ENCODE results near the gene RHOJ.

Gene RHOJ

DNA sequence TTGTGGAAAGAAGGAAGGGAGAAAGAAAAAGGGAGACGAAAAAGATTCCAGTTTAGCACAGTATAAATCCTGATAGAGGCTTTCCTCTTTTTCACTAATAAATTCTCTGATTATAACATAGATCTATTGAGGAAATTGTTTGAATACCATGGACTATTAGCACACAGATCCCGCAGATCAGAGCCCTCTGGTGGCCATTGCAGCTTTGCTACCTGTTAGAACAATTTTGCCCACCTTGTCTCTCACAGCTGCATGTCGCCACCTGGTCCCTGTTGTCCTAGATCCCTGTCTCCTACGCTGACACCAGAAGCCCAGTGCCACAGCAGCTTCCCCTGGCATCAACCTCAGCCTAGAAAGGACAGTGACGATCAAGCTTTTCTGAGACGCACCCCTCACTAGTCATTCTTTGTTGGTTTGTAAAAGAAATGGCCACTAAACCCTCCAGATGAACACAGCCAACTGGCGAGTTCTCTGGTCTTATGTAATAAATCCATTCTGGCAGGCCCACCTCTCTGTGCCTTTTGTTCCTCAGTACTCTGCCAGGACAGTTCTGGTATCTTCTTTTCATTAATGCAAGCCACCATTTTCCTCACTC, 104.6 kb downstream of the RHOJ start:
- peak; percentile 46 for DNase-seq
- TF ChIP-seq, protein P1, sequence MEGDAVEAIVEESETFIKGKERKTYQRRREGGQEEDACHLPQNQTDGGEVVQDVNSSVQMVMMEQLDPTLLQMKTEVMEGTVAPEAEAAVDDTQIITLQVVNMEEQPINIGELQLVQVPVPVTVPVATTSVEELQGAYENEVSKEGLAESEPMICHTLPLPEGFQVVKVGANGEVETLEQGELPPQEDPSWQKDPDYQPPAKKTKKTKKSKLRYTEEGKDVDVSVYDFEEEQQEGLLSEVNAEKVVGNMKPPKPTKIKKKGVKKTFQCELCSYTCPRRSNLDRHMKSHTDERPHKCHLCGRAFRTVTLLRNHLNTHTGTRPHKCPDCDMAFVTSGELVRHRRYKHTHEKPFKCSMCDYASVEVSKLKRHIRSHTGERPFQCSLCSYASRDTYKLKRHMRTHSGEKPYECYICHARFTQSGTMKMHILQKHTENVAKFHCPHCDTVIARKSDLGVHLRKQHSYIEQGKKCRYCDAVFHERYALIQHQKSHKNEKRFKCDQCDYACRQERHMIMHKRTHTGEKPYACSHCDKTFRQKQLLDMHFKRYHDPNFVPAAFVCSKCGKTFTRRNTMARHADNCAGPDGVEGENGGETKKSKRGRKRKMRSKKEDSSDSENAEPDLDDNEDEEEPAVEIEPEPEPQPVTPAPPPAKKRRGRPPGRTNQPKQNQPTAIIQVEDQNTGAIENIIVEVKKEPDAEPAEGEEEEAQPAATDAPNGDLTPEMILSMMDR (IDR thresholded peaks at IDR 0.05; ENCODE audit: low read depth, low read length) = peak; percentile 70
- no peaks in the 10 kb centered on the region for H3K9me3 ChIP-seq (ENCODE audit: severe bottlenecking)
- no peaks in the 10 kb centered on the region for H3K27me3 ChIP-seq (ENCODE audit: insufficient read depth, low read depth, severe bottlenecking)
- H3K36me3 ChIP-seq = no peaks in the 10 kb centered on the region
- no peak overlapping the region for H3K4me3 ChIP-seq (ENCODE audit: low read depth, low read length)
- H3K27ac ChIP-seq = no peak overlapping the region

DNA sequence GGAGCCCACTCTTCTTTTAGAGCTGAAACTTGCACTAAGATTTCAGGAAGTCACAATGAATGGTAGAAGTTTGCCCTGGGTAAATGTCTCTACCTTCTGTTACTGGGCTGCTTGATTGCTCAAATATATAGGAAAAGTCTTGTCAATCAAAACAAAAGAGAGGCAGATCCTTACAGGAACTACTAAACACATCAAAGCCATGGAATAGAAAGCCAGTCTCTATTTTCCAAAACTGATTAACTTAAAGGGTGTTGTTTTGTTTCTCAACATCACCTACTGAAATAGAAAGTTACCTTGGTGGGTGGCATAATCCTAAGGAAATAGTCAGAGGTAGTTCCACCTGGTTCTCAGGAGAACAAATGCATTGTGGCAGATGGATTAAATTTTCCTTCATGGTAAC, 114.6 kb downstream of the RHOJ start, which contains the start of gene GPHB5:
GPHB5 (minus strand) TSS at position 101 of the 400 bp plus-strand sequence. CDS start 1,086 bp downstream, outside the sequence.
- H3K9me3 ChIP-seq (ENCODE audit: severe bottlenecking) = no peaks in the 10 kb centered on the region
- H3K27me3 ChIP-seq (ENCODE audit: insufficient read depth, low read depth, severe bottlenecking) = no peaks in the 10 kb centered on the region
- no peaks in the 10 kb centered on the region for H3K36me3 ChIP-seq
- no peak within 1 kb of the TSS for H3K4me3 ChIP-seq (ENCODE audit: low read depth, low read length)
- TF ChIP-seq, protein P1 (IDR thresholded peaks at IDR 0.05; ENCODE audit: low read depth, low read length) = no peak
- DNase-seq = no peak
- no peak within 1 kb of the TSS for H3K27ac ChIP-seq

DNA sequence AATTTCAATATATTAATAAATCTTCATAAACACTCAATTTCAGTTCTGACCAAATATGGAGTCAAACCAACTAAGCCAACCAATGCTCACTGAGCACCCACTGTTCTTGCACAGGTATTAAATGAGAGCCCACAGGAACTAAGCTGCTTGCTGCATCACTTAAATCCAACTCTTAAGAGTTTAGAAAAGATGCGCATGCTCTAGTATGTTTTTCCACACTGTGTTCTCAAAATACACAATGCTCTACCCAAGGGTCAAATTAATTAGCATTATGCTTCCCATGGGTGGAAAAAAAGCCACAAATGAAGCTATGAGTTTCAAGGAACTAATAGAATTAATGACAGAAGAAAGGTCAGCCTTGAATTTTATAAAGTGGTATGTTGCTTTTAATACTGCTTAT, 118.2 kb downstream of the RHOJ start:
- Histone ChIP-seq H3K36me3 (no peaks in the 10 kb centered on the region), H3K4me3 (ENCODE audit: low read depth, low read length) (no peak overlapping the region), H3K27ac (no peak overlapping the region), H3K9me3 (ENCODE audit: severe bottlenecking) (no peaks in the 10 kb centered on the region), H3K27me3 (ENCODE audit: insufficient read depth, low read depth, severe bottlenecking) (no peaks in the 10 kb centered on the region)
- DNase-seq = no peak
- TF ChIP-seq, protein P1 (IDR thresholded peaks at IDR 0.05; ENCODE audit: low read depth, low read length) = no peak

GRCh38 chr14:63322897-63323573, 118.8 kb downstream of the RHOJ start:
- no peaks in the 10 kb centered on the region for H3K36me3 ChIP-seq
- H3K27ac ChIP-seq = no peak overlapping the region
- H3K9me3 ChIP-seq (ENCODE audit: severe bottlenecking) = no peaks in the 10 kb centered on the region
- TF ChIP-seq, protein P1 (IDR thresholded peaks at IDR 0.05; ENCODE audit: low read depth, low read length) = no peak
- no peak overlapping the region for H3K4me3 ChIP-seq (ENCODE audit: low read depth, low read length)
- no peaks in the 10 kb centered on the region for H3K27me3 ChIP-seq (ENCODE audit: insufficient read depth, low read depth, severe bottlenecking)
- DNase-seq = no peak

GRCh38 chr14:63326840-63327239, 122.6 kb downstream of the RHOJ start:
- Histone ChIP-seq H3K9me3 (ENCODE audit: severe bottlenecking) (no peaks in the 10 kb centered on the region), H3K4me3 (ENCODE audit: low read depth, low read length) (no peak overlapping the region), H3K27ac (no peak overlapping the region), H3K27me3 (ENCODE audit: insufficient read depth, low read depth, severe bottlenecking) (no peaks in the 10 kb centered on the region), H3K36me3 (no peaks in the 10 kb centered on the region)
- DNase-seq = no peak
- TF ChIP-seq, protein P1 (IDR thresholded peaks at IDR 0.05; ENCODE audit: low read depth, low read length) = no peak

Data from WERI-Rb-1 (cell line).